Breast epithelium (tissue), 4 donors: Measurements from ENCODE around the gene NEDD4L. TPM values are rescaled to one million over a fixed set of nuclear protein-coding genes. Genes with fewer than 3 reads are reported as not detected.

Experiments used
- DNase-seq, 2 donors: peaks; one replicate each; pipeline ENCODE4 v3.0.0-alpha.2; 2019; ENCODE audit warnings: low spot score in 2 of 2
- H3K27ac ChIP-seq, 2 donors: fragments of 200-600 bp; sonication (generic) in 1 of 2; one replicate each; pipeline ENCODE4 v1.5.1; 2016 to 2019; ENCODE audit warnings: mild to moderate bottlenecking in 1 of 2
- H3K27me3 ChIP-seq, 2 donors: fragments of 200-600 bp; sonication (generic) in 1 of 2; one replicate each; pipeline versions ENCODE4 v1.5.1 to v1.6.0; 2017 to 2019; ENCODE audit warnings: control low read depth in 1 of 2, mild to moderate bottlenecking in 1 of 2
- H3K36me3 ChIP-seq: fragments of 200-600 bp; one replicate; pipeline ENCODE4 v1.5.1; 2019
- H3K4me1 ChIP-seq, 2 donors: fragments of 200-600 bp; sonication (generic); one replicate each; pipeline ENCODE4 v1.5.1; 2016 to 2019; ENCODE audit warnings: control low read depth in 1 of 2
- H3K4me3 ChIP-seq, 3 donors: fragments of 200-600 bp; sonication (generic); 1 replicate in 2 of 3; 2 replicates in 1 of 3; pipeline ENCODE4 v1.5.1; 2016 to 2019; ENCODE audit warnings: mild to moderate bottlenecking in 3 of 3, moderate library complexity in 2 of 3
- H3K9me3 ChIP-seq, 2 donors: fragments of 200-600 bp; sonication (generic) in 1 of 2; one replicate each; pipeline ENCODE4 v1.5.1; 2016 to 2019; ENCODE audit warnings: control low read depth in 1 of 2
- CTCF ChIP-seq, 3 donors: fragments of 450-650 bp; IDR thresholded peaks; one replicate each; pipeline ENCODE4 v1.5.1; 2016 to 2017; ENCODE audit warnings: antibody characterized with exemption in 3 of 3, mild to moderate bottlenecking in 3 of 3, moderate library complexity in 3 of 3
- POLR2A ChIP-seq: fragments of 450-650 bp; IDR thresholded peaks from one replicate; pipeline ENCODE4 v1.6.1; 2016; ENCODE audit warnings: antibody characterized with exemption, mild to moderate bottlenecking, moderate library complexity
- POLR2AphosphoS5 ChIP-seq, 3 donors: sonication (generic); formaldehyde crosslinking; IDR thresholded peaks; one replicate each; pipeline ENCODE4 v1.6.1; 2017; ENCODE audit warnings: antibody characterized with exemption in 3 of 3
- intact Hi-C: fragments of 100-400 bp; cut with DNase I; formaldehyde crosslinking; loops from one replicate; pipeline ENCODE4 v1.15.1; 2023; ENCODE audit warnings: low total_unique reads
- total RNA-seq, 3 donors: library from RNA; depleted of rRNA; stranded (reverse); fragments of >200 nt; gene quantifications; one replicate each; pipeline ENCODE4 v1.1.0, GENCODE V29; 2016

NEDD4L gene
- total RNA-seq, 3 donors from 2014 or later, result 26.2 to 162 (median 106) TPM

- Histone ChIP-seq H3K36me3 (no peaks in the 10 kb centered on the region), H3K27ac (no peak overlapping the region), H3K9me3 (no peaks in the 10 kb centered on the region), H3K4me1 (no peaks in the 10 kb centered on the region), H3K27me3 (no peaks in the 10 kb centered on the region), H3K4me3 (no peak overlapping the region)
- DNase-seq, result no peak
- intact Hi-C loops, result no loop called here
- TF ChIP-seq POLR2A (no peak), CTCF (IDR thresholded peaks at IDR 0.05) (no peak), POLR2AphosphoS5 (IDR thresholded peaks at IDR 0.05) (no peak)
These were observed 280.9 kb downstream of the NEDD4L start for GRCh38 chr18:58324824-58325480.

GRCh38 chr18:58325494-58325893, 281.5 kb downstream of the NEDD4L start:
- Histone ChIP-seq H3K36me3 (no peaks in the 10 kb centered on the region), H3K4me1 (no peaks in the 10 kb centered on the region), H3K9me3 (no peaks in the 10 kb centered on the region), H3K27me3 (no peaks in the 10 kb centered on the region), H3K27ac (no peak overlapping the region), H3K4me3 (no peak overlapping the region)
- intact Hi-C loops, result no loop called here
- no peak for DNase-seq
- no peak for TF ChIP-seq POLR2AphosphoS5 (IDR thresholded peaks at IDR 0.05)
- no peak for TF ChIP-seq POLR2A
- no peak for TF ChIP-seq CTCF (IDR thresholded peaks at IDR 0.05)

- no peaks in the 10 kb centered on the region for H3K9me3 ChIP-seq
- H3K27ac ChIP-seq, result no peak overlapping the region
- intact Hi-C loops, result no loop called here
- TF ChIP-seq POLR2AphosphoS5 (IDR thresholded peaks at IDR 0.05) (no peak), POLR2A (no peak), CTCF (IDR thresholded peaks at IDR 0.05) (no peak)
- no peaks in the 10 kb centered on the region for H3K4me1 ChIP-seq
- no peaks in the 10 kb centered on the region for H3K27me3 ChIP-seq
- DNase-seq, result no peak
- no peaks in the 10 kb centered on the region for H3K36me3 ChIP-seq
- no peak overlapping the region for H3K4me3 ChIP-seq
These were observed 290.0 kb downstream of the NEDD4L start for GRCh38 chr18:58334061-58334460.

- TF ChIP-seq POLR2AphosphoS5 (IDR thresholded peaks at IDR 0.05) (no peak), CTCF (IDR thresholded peaks at IDR 0.05) (no peak), POLR2A (no peak)
- no peak for DNase-seq
- intact Hi-C loops, result no loop called here
- H3K27me3 ChIP-seq, result no peaks in the 10 kb centered on the region
- no peak overlapping the region for H3K27ac ChIP-seq
- no peaks in the 10 kb centered on the region for H3K9me3 ChIP-seq
- no peaks in the 10 kb centered on the region for H3K4me1 ChIP-seq
- H3K36me3 ChIP-seq, result no peaks in the 10 kb centered on the region
- no peak overlapping the region for H3K4me3 ChIP-seq
These were observed 291.2 kb downstream of the NEDD4L start for GRCh38 chr18:58335223-58335622.

GRCh38 chr18:58335821-58336220, 291.8 kb downstream of the NEDD4L start:
- Histone ChIP-seq H3K36me3 (no peaks in the 10 kb centered on the region), H3K9me3 (no peaks in the 10 kb centered on the region), H3K4me1 (no peaks in the 10 kb centered on the region), H3K27ac (no peak overlapping the region), H3K4me3 (no peak overlapping the region), H3K27me3 (no peaks in the 10 kb centered on the region)
- DNase-seq, result no peak
- no peak for TF ChIP-seq CTCF (IDR thresholded peaks at IDR 0.05)
- intact Hi-C loops, result no loop called here
